Lung (tissue), 12 donors: Measurements from ENCODE around the gene RAPGEF1. TPM values are rescaled to one million over a fixed set of nuclear protein-coding genes. Genes with fewer than 3 reads are reported as not detected.

ENCODE experiments used
- ATAC-seq: fragments of 200-7000 bp; cut with Tn5 transposase; one replicate; pipeline ENCODE4 v1.9.1; 2020; ENCODE audit warnings: moderate number of reproducible peaks; ENCODE audit not compliant: insufficient read depth, low FRiP score
- DNase-seq, 3 donors: peaks; one replicate each; pipeline ENCODE4 v3.0.0-alpha.2; 2013 to 2017
- H3K27ac ChIP-seq, 2 donors: one replicate each; pipeline ENCODE4 v1.5.1; 2013; ENCODE audit warnings: mild to moderate bottlenecking in 2 of 2, moderate library complexity in 2 of 2, control low read depth in 1 of 2, inconsistent platforms in 1 of 2, low read depth in 1 of 2, low read length in 1 of 2
- H3K27me3 ChIP-seq, 3 donors: one replicate each; pipeline ENCODE4 v1.5.1; 2013; ENCODE audit warnings: low read length in 2 of 3; ENCODE audit not compliant: control insufficient read depth in 3 of 3, insufficient read depth in 3 of 3
- H3K36me3 ChIP-seq, 4 donors: one replicate each; pipeline ENCODE4 v1.5.1; 2013; ENCODE audit warnings: low read length in 4 of 4, mild to moderate bottlenecking in 1 of 4, moderate library complexity in 1 of 4; ENCODE audit not compliant: control insufficient read depth in 4 of 4, insufficient read depth in 4 of 4
- H3K4me1 ChIP-seq, 5 donors: one replicate each; pipeline ENCODE4 v1.5.1; 2013; ENCODE audit warnings: low read length in 5 of 5, mild to moderate bottlenecking in 2 of 5, moderate library complexity in 1 of 5; ENCODE audit not compliant: control insufficient read depth in 5 of 5, insufficient read depth in 5 of 5
- H3K4me3 ChIP-seq: one replicate; pipeline ENCODE4 v1.5.1; 2013; ENCODE audit warnings: mild to moderate bottlenecking, control low read depth, moderate library complexity
- H3K9ac ChIP-seq, 2 donors: one replicate each; pipeline ENCODE4 v1.5.1; 2013; ENCODE audit warnings: low read length in 2 of 2, control low read depth in 1 of 2; ENCODE audit not compliant: insufficient read depth in 1 of 2
- H3K9me3 ChIP-seq, 4 donors: one replicate each; pipeline ENCODE4 v1.5.1; 2013; ENCODE audit warnings: low read length in 3 of 4, mild to moderate bottlenecking in 1 of 4, moderate library complexity in 1 of 4; ENCODE audit not compliant: control insufficient read depth in 4 of 4, insufficient read depth in 3 of 4
- WGBS, 2 donors: extraction: QIAGEN DNeasy Blood & Tissue Kit; methylation state at CpG; one replicate each; pipeline ENCODE4 v1.1.7; 2013; 5-methylcytosine and 5-hydroxymethylcytosine counted together
- polyA plus RNA-seq, 2 donors: library from polyadenylated mRNA; stranded (reverse); fragments of 200-250 nt; gene quantifications; one replicate each; pipeline ENCODE4 v1.2.1, GENCODE V29; 2013
- total RNA-seq, 2 donors: library from RNA; depleted of rRNA in 1 of 2; stranded (reverse); fragments of >200 nt in 1 of 2; gene quantifications; one replicate each; pipeline ENCODE4 v1.2.1, GENCODE V29; 2014 to 2021
- TF ChIP-seq, protein P1 (sequence below): IDR thresholded peaks from 2 replicates; pipeline ENCODE4 v1.5.1; 2012; ENCODE audit warnings: mild to moderate bottlenecking; ENCODE audit errors: control extremely low read depth, extremely low read depth
- donor health status: control.
- donor health status: control.
- donor health status: Bipolar disorder and iron deficiency.
- donor health status: healthy.
- donor health status: DM: yes; HTN: yes; CAD: no.

RAPGEF1 gene
- total and polyA plus RNA-seq, 4 donors, result 38.9 to 134 (median 55.1) TPM

DNA sequence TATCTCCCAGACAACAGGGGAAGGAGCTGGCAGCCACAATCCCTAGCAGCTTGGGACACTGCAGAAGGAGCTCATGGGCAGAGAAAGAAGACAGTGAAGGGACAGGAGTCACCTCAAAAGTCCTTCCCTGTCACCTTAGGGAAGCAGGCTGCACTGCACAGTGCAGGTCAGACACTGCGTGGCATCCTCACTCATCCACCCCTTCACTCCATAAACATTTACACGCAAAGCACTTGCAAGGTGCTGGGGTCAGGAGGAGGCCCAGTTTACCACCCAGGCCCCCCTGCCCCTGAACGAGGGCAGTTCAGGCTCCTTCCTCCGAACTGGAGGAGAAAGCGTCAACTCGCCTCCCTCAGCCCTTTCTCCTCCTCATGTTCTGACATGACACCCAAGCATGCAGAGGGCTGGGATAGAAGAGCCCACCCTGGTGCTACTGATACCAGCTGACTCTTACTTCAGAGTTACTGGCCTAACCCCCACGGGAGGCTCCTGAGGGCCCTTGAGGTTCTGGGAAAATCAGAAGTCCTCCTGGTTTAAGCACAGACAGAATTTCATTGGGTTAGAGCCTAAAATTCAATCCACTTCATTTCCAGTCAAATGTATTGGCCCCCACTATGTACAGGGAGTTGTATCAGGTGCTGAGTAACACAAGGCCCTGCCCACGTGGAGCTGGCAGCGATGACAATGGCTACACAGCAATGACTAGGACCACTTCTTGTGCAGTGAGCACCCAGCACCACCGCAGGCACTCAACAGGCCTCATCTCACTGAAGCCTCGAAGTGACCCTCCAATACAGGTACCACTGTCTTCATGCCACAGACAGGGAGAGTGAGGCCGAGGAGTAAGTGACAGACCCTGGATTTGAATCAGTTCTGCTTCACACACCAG is 70.4 kb downstream of the RAPGEF1 start:
- ATAC-seq (no peak), DNase-seq (no peak)
- Histone ChIP-seq H3K36me3 (no peaks in the 10 kb centered on the region), H3K9me3 (no peaks in the 10 kb centered on the region), H3K27ac (peak overlapping the region; percentile 63 to 65), H3K4me1 (peaks cover 5 to 41% (median 30%) of the 10 kb centered on the region in 5 donors), H3K9ac (no peak overlapping the region), H3K27me3 (no peaks in the 10 kb centered on the region), H3K4me3 (no peak overlapping the region)
- WGBS, 2 donors, result 78 to 82% methylated on average over 12 of the region's 12 CpGs
- TF ChIP-seq, protein P1, sequence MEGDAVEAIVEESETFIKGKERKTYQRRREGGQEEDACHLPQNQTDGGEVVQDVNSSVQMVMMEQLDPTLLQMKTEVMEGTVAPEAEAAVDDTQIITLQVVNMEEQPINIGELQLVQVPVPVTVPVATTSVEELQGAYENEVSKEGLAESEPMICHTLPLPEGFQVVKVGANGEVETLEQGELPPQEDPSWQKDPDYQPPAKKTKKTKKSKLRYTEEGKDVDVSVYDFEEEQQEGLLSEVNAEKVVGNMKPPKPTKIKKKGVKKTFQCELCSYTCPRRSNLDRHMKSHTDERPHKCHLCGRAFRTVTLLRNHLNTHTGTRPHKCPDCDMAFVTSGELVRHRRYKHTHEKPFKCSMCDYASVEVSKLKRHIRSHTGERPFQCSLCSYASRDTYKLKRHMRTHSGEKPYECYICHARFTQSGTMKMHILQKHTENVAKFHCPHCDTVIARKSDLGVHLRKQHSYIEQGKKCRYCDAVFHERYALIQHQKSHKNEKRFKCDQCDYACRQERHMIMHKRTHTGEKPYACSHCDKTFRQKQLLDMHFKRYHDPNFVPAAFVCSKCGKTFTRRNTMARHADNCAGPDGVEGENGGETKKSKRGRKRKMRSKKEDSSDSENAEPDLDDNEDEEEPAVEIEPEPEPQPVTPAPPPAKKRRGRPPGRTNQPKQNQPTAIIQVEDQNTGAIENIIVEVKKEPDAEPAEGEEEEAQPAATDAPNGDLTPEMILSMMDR, result no peak

DNA sequence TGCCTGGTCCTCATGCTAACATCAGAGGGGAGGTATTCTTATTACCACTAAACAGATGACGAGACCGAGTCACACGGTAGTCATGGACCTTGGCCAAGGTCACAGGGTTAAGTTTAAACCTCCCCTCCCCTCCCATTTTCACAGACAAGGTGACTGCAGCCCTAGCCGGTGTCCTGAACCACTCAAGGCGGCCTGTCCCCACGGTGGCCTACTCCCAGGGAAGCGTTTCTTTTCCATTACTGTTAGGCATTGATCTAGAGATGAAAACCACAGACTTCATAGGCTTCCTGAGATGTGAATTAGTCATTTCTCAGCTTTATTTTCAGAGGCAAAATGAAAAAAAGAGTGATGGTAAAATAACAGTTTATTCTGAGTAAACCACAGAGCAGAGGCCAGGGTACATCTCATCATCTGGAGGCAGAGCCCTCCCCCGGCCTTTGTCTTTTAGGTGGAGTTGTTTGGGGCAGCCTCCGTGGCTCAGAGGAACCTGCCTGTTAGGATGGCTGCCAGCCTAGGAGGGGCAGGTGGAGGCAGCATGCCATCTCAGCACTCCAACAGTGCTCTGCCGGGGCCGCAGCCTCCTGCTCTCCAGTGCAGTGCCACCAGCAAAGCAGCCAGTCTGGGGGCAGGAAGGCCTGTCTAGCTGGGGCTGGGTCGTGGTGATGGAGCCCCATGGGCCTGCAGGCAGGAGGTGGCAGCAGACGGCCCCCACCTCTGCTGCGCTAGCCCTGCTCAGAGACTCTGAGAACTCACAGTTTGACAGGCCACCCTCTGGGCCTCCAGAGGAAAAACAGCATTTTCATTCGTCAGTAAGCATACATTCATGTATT is 71.2 kb downstream of the RAPGEF1 start:
- DNase-seq (peak; percentile 66 to 75 (median 74)), ATAC-seq (peak; percentile 10)
- no peaks in the 10 kb centered on the region for H3K27me3 ChIP-seq
- WGBS, 2 donors, result 29 to 33% methylated on average over 15 of the region's 15 CpGs
- H3K4me3 ChIP-seq, result no peak overlapping the region
- H3K9ac ChIP-seq, result no peak overlapping the region
- H3K4me1 ChIP-seq, result peaks cover 5 to 36% (median 30%) of the 10 kb centered on the region in 5 donors
- H3K27ac ChIP-seq, result peak overlapping the region; percentile 63 to 65
- TF ChIP-seq, protein P1, result no peak
- H3K36me3 ChIP-seq, result no peaks in the 10 kb centered on the region
- H3K9me3 ChIP-seq, result no peaks in the 10 kb centered on the region

DNA sequence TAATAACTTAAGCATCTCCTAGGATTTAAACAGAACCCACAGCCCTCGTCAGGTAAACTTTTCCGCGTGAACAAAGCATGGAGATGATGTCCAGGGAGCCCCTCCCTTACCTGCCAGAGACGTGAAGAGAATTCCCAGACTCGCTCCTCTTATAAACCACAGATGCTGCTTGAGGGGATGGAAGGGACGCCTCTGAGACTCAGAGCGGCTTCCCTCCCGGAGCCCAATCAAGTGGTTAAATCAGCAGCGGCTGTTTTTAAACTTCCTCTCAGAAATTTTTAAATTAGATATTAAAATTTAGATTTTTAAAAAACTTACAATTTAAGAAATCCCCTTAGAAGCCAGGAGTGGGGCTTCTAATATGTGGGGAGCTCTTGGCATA is 71.8 kb downstream of the RAPGEF1 start:
- no peaks in the 10 kb centered on the region for H3K36me3 ChIP-seq
- peak overlapping the region; percentile 63 to 73 for H3K27ac ChIP-seq
- WGBS, 2 donors, result 74 to 77% methylated on average over 9 of the region's 9 CpGs
- no peaks in the 10 kb centered on the region for H3K27me3 ChIP-seq
- no peak overlapping the region for H3K9ac ChIP-seq
- ATAC-seq (no peak), DNase-seq (no peak)
- no peak overlapping the region for H3K4me3 ChIP-seq
- TF ChIP-seq, protein P1, result no peak
- H3K9me3 ChIP-seq, result no peaks in the 10 kb centered on the region
- peaks cover 5 to 34% (median 30%) of the 10 kb centered on the region in 5 donors for H3K4me1 ChIP-seq
